Mesenchymal stem cell (in vitro differentiated cells and primary cell): ENCODE measurements around the gene IL15.
"Not testable (repeated sequence)": the region's sequence is repeated elsewhere in the genome, so short reads cannot be mapped to it uniquely, and the experiment has no call there.

Source experiments
- DNase-seq: peaks from one replicate; pipeline ENCODE4 v3.0.0-alpha.2; 2013
- H2AFZ ChIP-seq: one replicate; pipeline ENCODE4 v1.6.1; 2013; ENCODE audit warnings: low read depth, mild to moderate bottlenecking, control low read depth, inconsistent platforms, low read length, moderate library complexity
- H2AK5ac ChIP-seq: 2 replicates; pipeline ENCODE4 v1.6.1; 2013; ENCODE audit warnings: low read length, moderate library complexity, mild to moderate bottlenecking, inconsistent platforms; ENCODE audit not compliant: severe bottlenecking
- H2BK120ac ChIP-seq: one replicate; pipeline ENCODE4 v1.6.1; 2013; ENCODE audit warnings: low read depth, mild to moderate bottlenecking, inconsistent platforms, low read length, moderate library complexity
- H2BK12ac ChIP-seq, 2 experiments: one replicate each; pipeline ENCODE4 v1.6.1; 2013; ENCODE audit warnings: inconsistent platforms in 2 of 2, low read length in 2 of 2, mild to moderate bottlenecking in 2 of 2, moderate library complexity in 2 of 2, control low read depth in 1 of 2
- H2BK15ac ChIP-seq: one replicate; pipeline ENCODE4 v1.6.1; 2013; ENCODE audit warnings: mild to moderate bottlenecking, low read depth, inconsistent platforms; ENCODE audit not compliant: poor library complexity, severe bottlenecking
- H2BK5ac ChIP-seq: 2 replicates; pipeline ENCODE4 v1.6.1; 2013; ENCODE audit warnings: low read depth, mild to moderate bottlenecking, low read length, control low read depth, inconsistent platforms; ENCODE audit not compliant: poor library complexity, severe bottlenecking
- H3K14ac ChIP-seq, 2 experiments: one replicate each; pipeline ENCODE4 v1.6.1; 2013; ENCODE audit warnings: inconsistent platforms in 2 of 2, low read length in 2 of 2, control low read depth in 1 of 2, mild to moderate bottlenecking in 1 of 2, moderate library complexity in 1 of 2
- H3K18ac ChIP-seq, 2 experiments: one replicate each; pipeline ENCODE4 v1.6.1; 2013; ENCODE audit warnings: inconsistent platforms in 2 of 2, low read length in 2 of 2, control low read depth in 1 of 2, low read depth in 1 of 2, mild to moderate bottlenecking in 1 of 2
- H3K23ac ChIP-seq, 2 experiments: one replicate each; pipeline ENCODE4 v1.6.1; 2013; ENCODE audit warnings: inconsistent platforms in 2 of 2, low read length in 2 of 2, mild to moderate bottlenecking in 2 of 2, moderate library complexity in 2 of 2, control low read depth in 1 of 2
- H3K27ac ChIP-seq: 2 replicates; pipeline ENCODE4 v1.5.1; 2013; ENCODE audit warnings: mild to moderate bottlenecking, moderate library complexity, low read length, control low read depth, inconsistent platforms; ENCODE audit not compliant: poor library complexity, severe bottlenecking
- H3K27me3 ChIP-seq, 2 experiments: 2 replicates each; pipeline versions ENCODE4 v1.6.1 to v1.7.0; 2013; ENCODE audit warnings: low read length in 2 of 2, mild to moderate bottlenecking in 2 of 2, moderate library complexity in 2 of 2, control low read depth in 1 of 2, inconsistent platforms in 1 of 2; ENCODE audit not compliant: control insufficient read depth in 1 of 2, insufficient read depth in 1 of 2
- H3K36me3 ChIP-seq, 2 experiments: 2 replicates each; pipeline versions ENCODE4 v1.6.1 to v1.7.0; 2013; ENCODE audit warnings: low read length in 2 of 2, control low read depth in 1 of 2, inconsistent platforms in 1 of 2, low read depth in 1 of 2, mild to moderate bottlenecking in 1 of 2; ENCODE audit not compliant: insufficient read depth in 2 of 2, control insufficient read depth in 1 of 2
- H3K4ac ChIP-seq, 2 experiments: one replicate each; pipeline ENCODE4 v1.6.1; 2013; ENCODE audit warnings: inconsistent platforms in 2 of 2, low read length in 2 of 2, mild to moderate bottlenecking in 2 of 2, moderate library complexity in 2 of 2, control low read depth in 1 of 2, low read depth in 1 of 2
- H3K4me1 ChIP-seq: 2 replicates; pipeline ENCODE4 v1.6.1; 2013; ENCODE audit warnings: low read depth, low read length, control low read depth; ENCODE audit not compliant: control insufficient read depth, insufficient read depth
- H3K4me2 ChIP-seq: 2 replicates; pipeline ENCODE4 v1.6.1; 2013; ENCODE audit warnings: low read length, mild to moderate bottlenecking, inconsistent platforms; ENCODE audit not compliant: poor library complexity, severe bottlenecking
- H3K4me3 ChIP-seq, 2 experiments: 2 replicates each; pipeline versions ENCODE4 v1.5.1 to v1.7.0; 2013; ENCODE audit warnings: low read length in 2 of 2, mild to moderate bottlenecking in 2 of 2, control low read depth in 1 of 2, low read depth in 1 of 2; ENCODE audit not compliant: insufficient read depth in 1 of 2
- H3K79me1 ChIP-seq: replicated peaks from 2 replicates; pipeline ENCODE4 v1.6.1; 2013; ENCODE audit warnings: mild to moderate bottlenecking, control low read depth, low read length, inconsistent platforms; ENCODE audit not compliant: poor library complexity, severe bottlenecking
- H3K9ac ChIP-seq: 2 replicates; pipeline ENCODE4 v1.7.0; 2013; ENCODE audit warnings: mild to moderate bottlenecking, low read length, moderate library complexity
- H3K9me3 ChIP-seq: 2 replicates; pipeline ENCODE4 v1.7.0; 2013; ENCODE audit warnings: mild to moderate bottlenecking, low read length; ENCODE audit not compliant: control insufficient read depth
- H4K8ac ChIP-seq: one replicate; pipeline ENCODE4 v1.6.1; 2013; ENCODE audit warnings: inconsistent platforms, mild to moderate bottlenecking, low read length, moderate library complexity
- H4K91ac ChIP-seq: one replicate; pipeline ENCODE4 v1.6.1; 2013; ENCODE audit warnings: mild to moderate bottlenecking, low read length, inconsistent platforms
- WGBS: methylation state at CpG from one replicate; pipeline ENCODE4 v1.1.7; 2013; ENCODE audit warnings: mixed read lengths; 5-methylcytosine and 5-hydroxymethylcytosine counted together

IL15 gene

DNA sequence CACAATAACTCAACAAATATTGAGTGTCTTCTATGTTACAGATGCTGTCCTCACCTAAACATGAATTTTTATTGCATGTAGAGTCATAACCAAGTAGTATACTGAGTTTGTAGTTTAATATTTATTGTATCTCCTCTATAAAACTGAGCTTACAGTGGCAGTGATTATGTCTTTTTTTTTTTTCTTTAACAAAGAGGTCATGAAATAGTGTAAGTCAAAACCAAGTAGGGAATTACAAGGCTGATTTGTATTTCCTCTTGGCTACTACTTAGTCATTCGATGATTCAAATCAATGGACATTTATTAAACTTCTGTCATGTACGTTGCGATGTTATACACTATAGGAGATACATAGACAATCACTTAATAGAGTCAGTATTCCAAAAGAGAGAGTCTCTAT lies 48.4 kb downstream of the IL15 start:
- Histone ChIP-seq H3K79me1 (peaks cover 16% of the 10 kb centered on the region), H3K4ac (no peak overlapping the region), H2AFZ (no peak overlapping the region), H3K36me3 (peaks cover 0 to 2% of the 10 kb centered on the region in 2 experiments), H4K8ac (no peak overlapping the region), H2BK15ac (no peak overlapping the region), H2AK5ac (no peak overlapping the region), H3K23ac (no peak overlapping the region), H3K4me3 (no peak overlapping the region), H3K14ac (no peak overlapping the region), H4K91ac (no peak overlapping the region), H3K4me1 (peaks cover 5% of the 10 kb centered on the region), H3K9me3 (no peaks in the 10 kb centered on the region), H3K9ac (no peak overlapping the region), H3K4me2 (no peak overlapping the region), H3K27ac (no peak overlapping the region), H2BK120ac (no peak overlapping the region), H2BK5ac (no peak overlapping the region), H3K27me3 (no peaks in the 10 kb centered on the region), H3K18ac (no peak overlapping the region), H2BK12ac (no peak overlapping the region)
- no CpG with 5 or more reads among the region's 3 CpGs for whole genome bisulfite sequencing
- no peak for DNase-seq

DNA sequence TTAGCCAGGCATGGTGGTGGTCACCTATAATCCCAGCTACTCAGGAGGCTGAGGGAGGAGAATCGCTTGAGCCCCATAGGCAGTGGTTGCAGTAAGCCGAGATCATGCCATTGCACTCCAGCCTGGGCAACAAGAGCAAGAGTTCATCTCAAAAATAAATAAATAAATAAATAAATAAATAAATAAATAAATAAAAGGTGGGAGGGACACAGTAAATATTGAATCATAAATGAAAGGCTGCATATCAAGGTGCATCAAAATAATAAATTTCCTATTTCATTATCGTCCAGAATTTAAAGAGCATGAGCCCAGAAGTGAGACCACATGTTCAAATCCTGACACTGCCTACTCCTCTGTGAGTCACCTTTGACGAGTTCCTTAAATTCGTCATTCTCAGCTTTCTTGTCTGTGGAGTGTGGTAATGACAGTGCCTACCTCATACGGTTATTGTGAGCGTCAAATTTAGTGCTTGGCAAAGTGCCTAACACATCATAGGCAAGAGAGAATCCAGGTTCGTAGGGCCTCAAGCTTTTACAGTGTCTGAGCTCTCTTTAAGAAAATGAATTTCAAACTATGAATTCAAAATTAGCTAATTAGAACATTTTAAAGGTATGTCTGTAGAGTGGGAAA lies 49.9 kb downstream of the IL15 start:
- H4K91ac ChIP-seq = no peak overlapping the region
- no peak overlapping the region for H3K4ac ChIP-seq
- H3K9me3 ChIP-seq = no peaks in the 10 kb centered on the region
- H2BK5ac ChIP-seq = no peak overlapping the region
- H3K4me2 ChIP-seq = no peak overlapping the region
- peak overlapping the region; percentile 35 for H2AK5ac ChIP-seq
- no peak overlapping the region for H3K23ac ChIP-seq
- no peak overlapping the region for H3K27ac ChIP-seq
- H3K79me1 ChIP-seq = peaks cover 15% of the 10 kb centered on the region
- no peak overlapping the region for H2BK120ac ChIP-seq
- H3K36me3 ChIP-seq = peaks cover 0 to 7% of the 10 kb centered on the region in 2 experiments
- no peak overlapping the region for H2BK15ac ChIP-seq
- no peaks in the 10 kb centered on the region for H3K27me3 ChIP-seq
- no peak overlapping the region for H3K18ac ChIP-seq
- peak; percentile 23 for DNase-seq
- no peak overlapping the region for H3K4me3 ChIP-seq
- peak overlapping the region in 1 of 2 experiments; percentile 86 for H3K14ac ChIP-seq
- no peak overlapping the region for H4K8ac ChIP-seq
- 82% methylated on average over 7 of the region's 8 CpGs for WGBS
- peaks cover 5% of the 10 kb centered on the region for H3K4me1 ChIP-seq
- no peak overlapping the region for H2AFZ ChIP-seq
- H3K9ac ChIP-seq = no peak overlapping the region
- peak overlapping the region in 1 of 2 experiments; percentile 39 for H2BK12ac ChIP-seq

DNA sequence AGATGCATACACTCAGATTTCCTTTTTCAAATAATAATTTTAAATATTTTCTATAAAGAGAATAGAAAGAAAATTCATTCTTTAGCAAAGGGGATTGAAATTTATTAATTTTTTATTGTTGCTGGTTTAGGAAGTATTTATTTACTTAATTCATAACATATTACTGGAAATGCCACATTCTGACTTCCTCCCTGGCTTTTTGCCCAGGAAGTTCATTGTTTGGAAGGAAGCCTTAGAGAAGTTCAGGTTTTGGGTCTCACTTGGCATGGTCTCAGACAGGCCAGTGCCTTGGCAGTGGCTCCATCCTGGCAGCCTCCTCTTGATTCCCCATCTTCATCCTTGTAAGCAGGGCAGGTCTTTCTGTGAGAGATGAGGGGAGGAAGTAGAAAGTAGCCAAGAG lies 50.5 kb downstream of the IL15 start:
- no peak for DNase-seq
- no peak overlapping the region for H3K18ac ChIP-seq
- H3K79me1 ChIP-seq = peaks cover 19% of the 10 kb centered on the region
- H3K4me1 ChIP-seq = peaks cover 5% of the 10 kb centered on the region
- no peaks in the 10 kb centered on the region for H3K9me3 ChIP-seq
- H3K36me3 ChIP-seq = peaks cover 0 to 9% of the 10 kb centered on the region in 2 experiments
- no peak overlapping the region for H3K23ac ChIP-seq
- no peak overlapping the region for H2BK12ac ChIP-seq
- no peak overlapping the region for H4K8ac ChIP-seq
- H3K27me3 ChIP-seq = no peaks in the 10 kb centered on the region
- no peak overlapping the region for H3K14ac ChIP-seq
- H3K4me3 ChIP-seq = no peak overlapping the region
- H4K91ac ChIP-seq = no peak overlapping the region
- H2BK120ac ChIP-seq = no peak overlapping the region
- no peak overlapping the region for H2AFZ ChIP-seq
- H2BK5ac ChIP-seq = no peak overlapping the region
- H3K9ac ChIP-seq = no peak overlapping the region
- H3K4ac ChIP-seq = no peak overlapping the region
- no peak overlapping the region for H2BK15ac ChIP-seq
- H2AK5ac ChIP-seq = no peak overlapping the region
- no peak overlapping the region for H3K27ac ChIP-seq
- H3K4me2 ChIP-seq = no peak overlapping the region

DNA sequence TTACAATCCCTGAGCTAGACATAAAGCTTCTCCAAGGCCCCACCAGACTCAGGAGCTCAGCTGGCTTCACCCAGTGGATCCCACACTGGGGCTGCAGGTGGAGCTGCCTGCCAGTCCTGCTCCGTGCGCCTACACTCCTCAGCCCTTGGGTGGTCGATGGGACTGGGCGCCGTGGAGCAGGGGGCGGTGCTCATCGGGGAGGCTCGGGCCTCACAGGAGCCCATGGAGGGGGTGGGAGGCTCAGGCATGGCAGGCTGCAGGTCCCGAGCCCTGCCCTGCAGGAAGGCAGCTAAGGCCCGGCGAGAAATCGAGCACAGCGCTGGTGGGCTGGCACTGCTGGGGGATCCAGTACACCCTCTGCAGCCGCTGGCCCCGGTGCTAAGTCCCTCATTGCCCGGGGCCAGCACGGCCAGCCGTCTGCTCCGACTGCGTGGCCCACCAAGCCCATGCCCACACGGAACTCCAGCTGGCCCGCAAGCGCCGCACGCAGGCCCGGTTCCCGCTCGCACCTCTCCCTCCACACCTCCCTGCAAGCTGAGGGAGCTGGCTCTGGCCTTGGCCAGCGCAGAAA lies 53.4 kb downstream of the IL15 start:
- H3K36me3 ChIP-seq = peaks cover 0 to 11% of the 10 kb centered on the region in 2 experiments
- not testable (repeated sequence) for H3K14ac ChIP-seq, H2BK120ac ChIP-seq, H3K9me3 ChIP-seq, H3K27me3 ChIP-seq, H3K18ac ChIP-seq, H2BK12ac ChIP-seq, H3K23ac ChIP-seq, H4K91ac ChIP-seq, H3K27ac ChIP-seq, H2BK5ac ChIP-seq, DNase-seq, H3K4me1 ChIP-seq, H3K4me2 ChIP-seq, H3K4me3 ChIP-seq, H2AK5ac ChIP-seq, H3K9ac ChIP-seq, H2BK15ac ChIP-seq, H3K4ac ChIP-seq, H2AFZ ChIP-seq, H4K8ac ChIP-seq
- 97% methylated on average over 29 of the region's 29 CpGs for WGBS
- H3K79me1 ChIP-seq = peaks cover 30% of the 10 kb centered on the region
